Activated naive CD4-positive, alpha-beta T cell treated with anti-CD3 and anti-CD28 coated beads, Interleukin-2, amount 50 U/mL, for 24 hours (primary cell): ENCODE measurements around the gene PCBP4.

ENCODE experiments used
- H3K27ac Mint-ChIP-seq: one replicate; pipeline ENCODE4 v1.8.0; 2021; ENCODE audit warnings: mild to moderate bottlenecking, mixed read lengths
- H3K27me3 Mint-ChIP-seq: one replicate; pipeline ENCODE4 v1.8.0; 2021; ENCODE audit warnings: mixed read lengths
- H3K36me3 Mint-ChIP-seq: one replicate; pipeline ENCODE4 v1.8.0; 2021; ENCODE audit warnings: mixed read lengths
- H3K4me1 Mint-ChIP-seq: one replicate; pipeline ENCODE4 v1.8.0; 2021; ENCODE audit warnings: mixed read lengths
- H3K4me3 Mint-ChIP-seq: one replicate; pipeline ENCODE4 v1.8.0; 2021; ENCODE audit warnings: mild to moderate bottlenecking, mixed read lengths
- H3K9me3 Mint-ChIP-seq: one replicate; pipeline ENCODE4 v1.8.0; 2021; ENCODE audit warnings: mixed read lengths

PCBP4 gene

GRCh38 chr3:51967384-51968169 lies at the start of gene PCBP4:
TSS of gene PCBP4 (minus strand) at chr3:51967454. CDS start at chr3:51961240, 6,214 bp downstream.
- peak within 1 kb of the TSS; percentile 85 for H3K4me3 Mint-ChIP-seq
- no peaks in the 10 kb centered on the region for H3K27me3 Mint-ChIP-seq
- no peaks in the 10 kb centered on the region for H3K36me3 Mint-ChIP-seq
- H3K27ac Mint-ChIP-seq: peak within 1 kb of the TSS; percentile 65
- H3K9me3 Mint-ChIP-seq: no peaks in the 10 kb centered on the region
- H3K4me1 Mint-ChIP-seq: peaks cover 27% of the 10 kb centered on the region

GRCh38 chr3:52015438-52016228 lies 48.4 kb upstream of the PCBP4 start:
- Mint-ChIP-seq H3K4me3 (no peak overlapping the region), H3K27ac (no peak overlapping the region), H3K4me1 (no peaks in the 10 kb centered on the region), H3K9me3 (no peaks in the 10 kb centered on the region), H3K36me3 (no peaks in the 10 kb centered on the region), H3K27me3 (no peaks in the 10 kb centered on the region)

- Mint-ChIP-seq H3K4me1 (no peaks in the 10 kb centered on the region), H3K9me3 (no peaks in the 10 kb centered on the region), H3K4me3 (no peak overlapping the region), H3K36me3 (no peaks in the 10 kb centered on the region), H3K27me3 (no peaks in the 10 kb centered on the region), H3K27ac (no peak overlapping the region)
Measured at GRCh38 chr3:52014613-52015012, 47.4 kb upstream of the PCBP4 start.

- H3K27me3 Mint-ChIP-seq: no peaks in the 10 kb centered on the region
- no peak overlapping the region for H3K27ac Mint-ChIP-seq
- no peaks in the 10 kb centered on the region for H3K9me3 Mint-ChIP-seq
- no peaks in the 10 kb centered on the region for H3K36me3 Mint-ChIP-seq
- H3K4me3 Mint-ChIP-seq: no peak overlapping the region
- no peaks in the 10 kb centered on the region for H3K4me1 Mint-ChIP-seq
Measured at GRCh38 chr3:52013802-52014598, 46.7 kb upstream of the PCBP4 start.

DNA sequence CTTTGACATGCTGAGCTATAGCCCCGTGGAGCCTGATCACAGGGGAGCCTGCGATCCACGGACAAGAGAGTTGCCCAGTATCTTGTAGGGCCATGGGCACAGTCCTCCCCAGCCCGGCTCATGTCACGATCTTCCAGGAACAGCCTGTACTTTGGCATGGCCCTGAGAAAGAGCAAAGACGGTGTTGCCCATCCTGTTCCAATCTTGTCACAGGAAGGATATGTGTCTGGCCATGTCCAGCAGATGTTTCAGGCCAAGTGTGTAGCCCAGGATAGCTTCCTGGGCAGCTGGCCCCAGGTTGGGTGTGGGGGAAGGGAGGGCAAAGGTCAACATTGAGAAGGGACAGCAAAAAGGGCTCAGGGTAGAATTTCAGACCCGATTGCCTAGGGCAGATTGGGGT lies 45.4 kb upstream of the PCBP4 start:
- no peak overlapping the region for H3K4me3 Mint-ChIP-seq
- H3K36me3 Mint-ChIP-seq: no peaks in the 10 kb centered on the region
- H3K9me3 Mint-ChIP-seq: no peaks in the 10 kb centered on the region
- H3K27me3 Mint-ChIP-seq: no peaks in the 10 kb centered on the region
- H3K4me1 Mint-ChIP-seq: no peaks in the 10 kb centered on the region
- no peak overlapping the region for H3K27ac Mint-ChIP-seq

DNA sequence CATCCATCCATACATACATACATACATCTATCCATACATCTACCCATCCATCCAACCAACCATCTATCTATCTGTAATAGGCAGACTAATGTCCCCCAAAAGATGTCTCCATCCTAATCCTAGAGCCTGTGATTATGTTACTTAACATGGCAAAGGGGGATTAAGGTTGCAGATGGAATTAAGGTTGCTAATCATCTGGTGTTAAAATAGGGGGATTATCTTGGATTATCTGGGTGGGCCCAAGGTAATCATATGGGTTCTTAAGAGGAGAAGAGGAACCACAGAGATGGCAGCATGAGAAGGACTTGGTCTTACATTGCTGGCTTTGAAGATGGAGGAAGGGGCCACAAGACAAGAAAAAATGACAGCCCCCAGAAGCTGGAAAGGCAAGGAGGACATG lies 43.2 kb upstream of the PCBP4 start:
- Mint-ChIP-seq H3K9me3 (no peaks in the 10 kb centered on the region), H3K36me3 (no peaks in the 10 kb centered on the region), H3K4me1 (peaks cover 9% of the 10 kb centered on the region), H3K4me3 (no peak overlapping the region), H3K27me3 (no peaks in the 10 kb centered on the region), H3K27ac (no peak overlapping the region)

GRCh38 chr3:52007291-52007690 lies 40.0 kb upstream of the PCBP4 start:
- Mint-ChIP-seq H3K27me3 (no peaks in the 10 kb centered on the region), H3K4me3 (no peak overlapping the region), H3K4me1 (peaks cover 14% of the 10 kb centered on the region), H3K36me3 (no peaks in the 10 kb centered on the region), H3K27ac (no peak overlapping the region), H3K9me3 (no peaks in the 10 kb centered on the region)

GRCh38 chr3:52006820-52007133 lies 39.5 kb upstream of the PCBP4 start:
- no peaks in the 10 kb centered on the region for H3K27me3 Mint-ChIP-seq
- no peak overlapping the region for H3K27ac Mint-ChIP-seq
- H3K4me3 Mint-ChIP-seq: no peak overlapping the region
- peaks cover 16% of the 10 kb centered on the region for H3K4me1 Mint-ChIP-seq
- no peaks in the 10 kb centered on the region for H3K9me3 Mint-ChIP-seq
- no peaks in the 10 kb centered on the region for H3K36me3 Mint-ChIP-seq

DNA sequence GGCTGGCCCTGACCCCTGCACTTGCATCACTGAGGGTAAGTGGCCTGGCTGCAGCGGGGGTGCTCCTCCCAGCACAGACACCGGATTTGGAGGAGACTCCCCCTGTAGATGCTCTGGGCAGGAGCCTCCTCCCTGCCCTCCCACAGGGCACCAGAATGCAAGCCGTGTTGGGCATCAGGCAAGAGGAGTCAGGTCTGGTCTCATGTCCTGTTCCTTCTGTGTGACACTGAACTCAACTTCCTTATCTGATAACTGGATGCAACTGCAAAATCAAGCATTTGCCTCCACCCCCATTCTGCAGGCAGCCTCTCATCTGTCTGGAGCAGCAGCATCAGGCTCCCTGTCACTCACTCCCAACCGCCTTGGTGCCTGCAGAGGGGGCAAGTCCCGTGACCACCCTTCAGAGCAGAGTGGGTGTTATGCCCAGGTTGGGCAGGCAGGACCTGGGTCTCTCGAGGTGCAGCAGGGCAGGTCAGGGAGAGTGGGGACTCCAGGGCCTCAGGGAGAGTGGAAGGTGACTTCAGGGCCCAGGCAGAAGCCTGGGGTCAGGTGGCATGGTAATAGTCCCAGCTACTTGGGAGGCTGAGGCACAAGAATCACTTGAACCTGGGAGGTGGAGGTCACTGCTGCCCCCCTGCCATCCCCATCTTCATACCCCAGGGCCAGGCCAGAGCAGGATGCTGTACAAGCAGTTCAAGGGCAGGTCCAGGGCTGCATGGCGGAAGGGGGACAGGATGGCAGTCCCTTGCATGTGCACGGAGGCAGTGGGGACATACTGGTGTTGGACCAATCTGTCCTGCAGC lies 39.0 kb upstream of the PCBP4 start:
- H3K4me3 Mint-ChIP-seq: no peak overlapping the region
- no peaks in the 10 kb centered on the region for H3K9me3 Mint-ChIP-seq
- no peaks in the 10 kb centered on the region for H3K36me3 Mint-ChIP-seq
- no peak overlapping the region for H3K27ac Mint-ChIP-seq
- H3K27me3 Mint-ChIP-seq: no peaks in the 10 kb centered on the region
- H3K4me1 Mint-ChIP-seq: peaks cover 21% of the 10 kb centered on the region

DNA sequence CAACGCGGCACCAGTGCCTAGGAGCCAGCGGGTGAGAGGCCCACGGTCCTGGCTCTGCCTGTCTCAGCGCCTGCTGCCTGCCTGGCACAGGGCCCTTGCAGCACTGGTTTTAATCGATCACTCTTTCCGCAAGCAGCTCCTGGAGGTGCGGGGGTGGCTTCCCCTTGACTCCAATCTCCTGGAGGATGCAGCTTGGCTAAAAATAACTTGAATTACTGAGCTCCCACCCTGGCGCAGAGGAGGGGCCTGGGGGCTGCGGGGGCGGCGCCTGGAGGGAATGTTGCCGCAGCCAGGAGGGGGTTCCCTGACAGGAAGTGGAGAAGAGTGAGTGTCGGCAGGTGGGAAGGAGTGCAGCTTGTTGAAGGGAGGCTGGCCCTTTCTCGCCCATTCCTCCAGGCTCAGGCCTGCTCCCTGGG lies 38.3 kb upstream of the PCBP4 start:
- peaks cover 21% of the 10 kb centered on the region for H3K4me1 Mint-ChIP-seq
- H3K36me3 Mint-ChIP-seq: no peaks in the 10 kb centered on the region
- H3K27ac Mint-ChIP-seq: no peak overlapping the region
- H3K27me3 Mint-ChIP-seq: no peaks in the 10 kb centered on the region
- H3K4me3 Mint-ChIP-seq: no peak overlapping the region
- H3K9me3 Mint-ChIP-seq: no peaks in the 10 kb centered on the region

DNA sequence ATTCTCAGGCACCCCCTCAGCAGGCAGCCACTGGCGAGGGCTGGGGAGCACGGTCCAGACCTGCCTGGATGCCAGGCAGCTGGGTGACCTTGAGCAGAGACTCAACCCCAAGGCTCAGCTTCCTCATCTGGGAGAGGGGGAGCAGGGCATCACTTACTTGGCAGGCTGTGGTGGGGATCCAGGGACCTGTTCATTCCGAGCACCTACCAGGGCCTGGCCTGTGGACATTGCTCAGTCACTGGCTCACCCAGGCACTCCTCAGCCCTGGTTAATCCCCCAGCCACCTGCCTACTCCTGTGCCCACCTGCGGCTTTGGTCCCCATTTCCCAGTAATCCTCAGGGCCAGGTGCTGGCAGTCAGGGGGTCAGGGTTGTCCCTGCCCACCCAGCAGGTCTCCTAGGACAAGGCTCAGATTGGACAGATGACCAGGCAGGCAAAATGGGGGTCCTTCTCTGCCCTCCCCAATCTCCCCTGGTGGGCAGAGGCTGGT lies 37.7 kb upstream of the PCBP4 start:
- no peak overlapping the region for H3K27ac Mint-ChIP-seq

DNA sequence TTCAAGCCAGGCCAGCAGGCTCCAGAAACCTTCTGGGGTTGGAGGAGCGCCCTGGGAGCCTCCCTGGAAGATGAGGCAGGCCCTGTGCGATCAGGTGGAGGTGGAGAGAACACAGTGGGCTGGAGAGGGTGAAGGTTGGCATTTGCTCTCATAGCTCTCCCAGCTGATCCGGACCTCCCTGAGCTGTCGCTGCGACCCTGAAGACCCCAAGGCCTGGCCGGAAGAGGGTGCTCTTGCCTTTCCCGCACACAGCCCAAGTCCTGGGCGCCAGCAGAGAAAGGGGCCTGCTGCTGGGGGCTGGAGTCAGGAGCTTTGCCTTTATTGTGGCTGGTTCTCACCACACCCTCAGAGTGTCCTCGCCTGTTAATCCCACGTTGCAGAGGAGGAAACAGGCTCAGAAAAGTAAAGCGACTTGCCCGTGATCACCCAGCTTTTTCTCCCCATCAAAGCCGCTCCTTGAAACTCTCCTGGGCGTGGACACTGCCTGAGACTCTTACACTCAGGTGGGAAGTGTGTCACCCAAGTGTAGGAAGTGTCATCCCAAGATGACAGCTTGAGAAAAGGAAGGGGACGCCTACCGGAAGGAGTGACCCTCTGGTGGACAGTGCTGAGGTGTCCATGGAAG lies 37.0 kb upstream of the PCBP4 start:
- Mint-ChIP-seq H3K36me3 (no peaks in the 10 kb centered on the region), H3K9me3 (no peaks in the 10 kb centered on the region), H3K27ac (no peak overlapping the region), H3K4me3 (no peak overlapping the region), H3K4me1 (peaks cover 21% of the 10 kb centered on the region), H3K27me3 (no peaks in the 10 kb centered on the region)

More for the DNA sequence above, 37.7 kb upstream of the PCBP4 start:
- no peaks in the 10 kb centered on the region for H3K9me3 Mint-ChIP-seq
- no peak overlapping the region for H3K4me3 Mint-ChIP-seq
- no peaks in the 10 kb centered on the region for H3K36me3 Mint-ChIP-seq
- peaks cover 21% of the 10 kb centered on the region for H3K4me1 Mint-ChIP-seq
- no peaks in the 10 kb centered on the region for H3K27me3 Mint-ChIP-seq

- no peak overlapping the region for H3K4me3 Mint-ChIP-seq
- H3K27me3 Mint-ChIP-seq: no peaks in the 10 kb centered on the region
- peaks cover 21% of the 10 kb centered on the region for H3K4me1 Mint-ChIP-seq
- no peak overlapping the region for H3K27ac Mint-ChIP-seq
- H3K9me3 Mint-ChIP-seq: no peaks in the 10 kb centered on the region
- no peaks in the 10 kb centered on the region for H3K36me3 Mint-ChIP-seq
Measured at GRCh38 chr3:52002748-52003147, 35.5 kb upstream of the PCBP4 start.

DNA sequence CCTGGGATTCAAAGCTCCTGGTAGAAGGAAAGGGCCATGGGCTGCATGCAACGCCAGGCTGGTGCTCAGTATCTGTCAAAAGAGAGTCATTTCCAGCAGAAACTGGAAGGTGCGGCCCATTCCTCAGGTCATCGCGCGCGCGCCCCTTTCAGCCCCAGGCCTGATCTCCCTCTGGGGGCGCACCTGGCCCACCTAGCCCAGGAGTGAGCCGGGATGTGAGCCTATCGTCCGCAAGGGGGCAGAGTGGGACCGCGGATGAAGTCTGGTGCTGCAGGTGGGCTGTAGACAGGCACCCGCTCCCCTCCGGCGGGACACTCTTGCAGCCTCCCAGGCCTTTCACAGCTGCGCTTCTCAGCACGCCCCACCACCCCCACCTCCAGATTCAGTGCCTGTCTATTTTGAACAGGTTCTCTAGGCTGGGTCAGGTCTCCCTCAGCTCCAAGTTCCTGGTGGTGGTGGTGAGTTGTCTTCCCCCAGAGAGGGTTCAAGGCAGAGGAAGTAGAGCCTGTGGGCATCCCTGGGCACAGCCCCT lies 34.3 kb upstream of the PCBP4 start:
- peaks cover 21% of the 10 kb centered on the region for H3K4me1 Mint-ChIP-seq
- no peaks in the 10 kb centered on the region for H3K27me3 Mint-ChIP-seq
- no peak overlapping the region for H3K27ac Mint-ChIP-seq
- no peaks in the 10 kb centered on the region for H3K9me3 Mint-ChIP-seq
- no peak overlapping the region for H3K4me3 Mint-ChIP-seq
- H3K36me3 Mint-ChIP-seq: no peaks in the 10 kb centered on the region
